HG02943 (cell line): ENCODE measurements around the gene CRTAC1.

Source experiments
- ATAC-seq: cut with Tn5 transposase; IDR thresholded peaks from one replicate; pipeline ENCODE4 v1.9.1; 2021; ENCODE audit warnings: mild to moderate bottlenecking, low read depth, moderate library complexity; ENCODE audit not compliant: unreplicated experiment

CRTAC1 gene

DNA sequence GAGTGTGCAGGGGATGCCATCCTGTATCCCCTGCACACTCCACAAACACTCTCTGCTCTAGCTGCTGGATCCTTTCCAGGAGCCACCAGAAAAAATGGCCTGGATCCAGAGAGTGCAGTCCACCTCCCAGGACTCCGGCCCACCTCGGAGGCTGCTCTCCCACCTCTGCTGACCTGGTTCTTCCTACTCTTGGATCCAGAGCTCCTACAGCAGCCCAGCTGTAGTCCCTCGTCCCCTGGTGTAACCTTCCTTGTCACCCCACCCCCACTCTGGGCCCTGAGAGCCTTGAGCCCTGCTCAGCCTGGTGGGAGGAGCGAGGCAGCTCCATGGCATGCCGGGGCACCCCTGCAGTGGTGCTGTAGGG lies 126.4 kb downstream of the CRTAC1 start:
- ATAC-seq: no peak

GRCh38 chr10:97903128-97904017 lies 127.0 kb downstream of the CRTAC1 start:
- ATAC-seq: no peak

GRCh38 chr10:97901381-97901780 lies 129.0 kb downstream of the CRTAC1 start:
- no peak for ATAC-seq

GRCh38 chr10:97898429-97898828 lies 132.0 kb downstream of the CRTAC1 start:
- ATAC-seq: no peak

GRCh38 chr10:97896756-97897358 lies 133.6 kb downstream of the CRTAC1 start:
- ATAC-seq: no peak

GRCh38 chr10:97895915-97896314 lies 134.5 kb downstream of the CRTAC1 start:
- ATAC-seq: no peak

GRCh38 chr10:97895084-97895483 lies 135.3 kb downstream of the CRTAC1 start:
- no peak for ATAC-seq

DNA sequence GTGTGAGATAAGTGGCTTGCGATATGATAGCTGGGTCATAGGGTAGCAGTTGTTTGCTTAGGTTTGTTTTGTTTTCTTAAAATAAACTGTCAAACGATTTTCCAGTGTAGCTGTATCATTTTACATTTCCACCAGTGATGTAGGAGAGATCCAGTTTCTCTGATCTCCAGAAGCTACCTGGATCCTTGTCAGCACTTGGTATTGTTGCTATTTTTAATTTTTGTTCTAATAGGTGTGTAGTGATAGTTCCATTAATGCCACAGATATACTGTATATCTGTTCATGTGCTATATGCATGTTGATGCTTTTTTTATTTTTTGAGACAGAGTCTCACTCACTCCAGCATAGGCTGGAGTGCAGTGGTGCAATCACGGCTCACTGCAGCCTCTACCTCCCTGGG lies 136.3 kb downstream of the CRTAC1 start:
- ATAC-seq: no peak

- ATAC-seq: no peak
These were observed 137.5 kb downstream of the CRTAC1 start for GRCh38 chr10:97892939-97893338.

DNA sequence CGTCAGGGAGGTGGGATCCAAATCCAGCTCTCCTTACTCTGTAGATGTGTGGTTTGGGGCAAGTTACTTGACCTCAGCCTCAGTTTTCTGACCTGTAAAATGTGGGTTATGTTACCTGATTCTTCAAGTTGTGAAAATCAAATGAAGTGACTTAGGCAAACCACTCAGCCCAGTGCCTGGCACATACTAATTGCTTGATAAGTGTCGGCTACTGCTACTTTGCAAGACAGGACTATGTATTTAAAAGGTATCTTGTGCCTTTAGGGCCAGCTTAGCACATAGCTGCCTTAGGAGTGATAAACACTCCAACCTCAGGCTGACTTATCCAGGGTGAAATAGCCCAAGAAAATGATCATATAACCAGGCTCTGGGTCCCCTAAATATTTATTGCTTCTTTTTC lies 137.9 kb downstream of the CRTAC1 start:
- ATAC-seq: no peak

DNA sequence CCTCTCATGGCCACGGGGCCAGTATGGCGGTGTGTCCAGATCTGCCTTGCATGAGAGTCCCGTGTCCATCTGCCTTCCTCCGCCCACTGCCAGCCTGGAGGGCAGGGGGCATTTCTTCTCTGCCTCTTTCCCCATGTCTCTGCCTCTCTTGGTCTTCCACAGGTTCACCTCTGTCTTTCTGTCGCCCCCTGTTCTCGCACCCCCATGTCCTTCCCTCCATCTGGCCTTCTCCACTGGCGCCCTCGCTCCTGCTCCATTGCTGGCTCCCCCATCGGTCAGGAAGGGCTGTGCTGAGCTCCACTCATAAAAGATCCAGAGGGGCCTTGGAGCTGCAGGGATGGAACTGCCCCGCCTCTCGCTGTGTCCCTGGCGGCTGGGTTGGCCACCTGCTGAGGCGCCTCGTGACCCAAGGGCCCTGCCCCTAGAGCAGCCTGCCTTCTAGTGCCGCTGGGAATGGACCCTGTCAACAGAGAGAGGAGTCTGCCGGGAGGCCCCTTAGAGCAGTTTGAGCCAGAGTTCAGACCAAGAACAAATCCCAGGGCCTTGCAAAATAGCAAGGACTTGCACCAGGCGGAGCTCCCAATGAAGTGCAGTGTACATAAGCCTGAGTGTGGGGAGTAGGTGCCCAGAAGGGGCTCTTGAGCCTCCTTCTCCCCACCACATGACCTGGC lies 138.8 kb downstream of the CRTAC1 start:
- no peak for ATAC-seq

DNA sequence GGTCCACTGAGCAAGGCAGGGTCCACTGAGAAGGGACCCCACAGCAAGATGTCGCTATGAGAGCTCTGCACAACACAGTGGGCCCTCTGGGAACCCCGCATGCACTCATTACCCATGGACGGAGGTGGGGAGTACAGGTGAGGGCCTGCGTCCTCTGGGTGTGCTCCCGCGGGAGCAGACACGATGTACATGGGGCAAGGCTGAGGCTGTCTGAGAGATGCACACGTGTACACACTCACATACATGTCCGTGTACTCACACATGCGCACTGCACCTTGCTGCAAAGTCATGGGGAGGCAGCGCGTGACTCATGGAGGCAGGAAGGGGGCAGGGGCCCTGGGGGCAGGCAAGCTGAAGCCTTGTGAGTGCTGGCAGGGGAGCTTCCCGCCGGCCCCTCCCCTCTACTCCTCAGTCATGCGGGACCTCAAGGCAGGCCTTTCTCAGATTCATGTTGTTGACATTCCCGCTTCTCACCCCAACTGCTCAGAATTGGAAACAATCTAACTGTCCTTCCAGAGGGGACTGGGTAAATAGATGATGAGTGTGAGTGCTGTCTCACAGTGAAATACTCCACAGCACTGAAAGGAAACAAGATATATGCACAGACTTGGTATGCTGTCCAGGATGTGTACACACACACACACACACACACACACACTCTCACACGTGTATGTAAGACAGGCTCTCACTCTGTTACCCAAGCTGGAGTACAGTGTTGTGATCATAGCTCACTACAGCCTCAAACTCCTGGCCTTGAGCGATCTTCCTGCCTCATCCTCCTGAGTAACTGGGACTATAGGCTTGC lies 140.8 kb downstream of the CRTAC1 start:
- ATAC-seq: no peak

- no peak for ATAC-seq
These were observed 141.7 kb downstream of the CRTAC1 start for GRCh38 chr10:97888641-97889262.

DNA sequence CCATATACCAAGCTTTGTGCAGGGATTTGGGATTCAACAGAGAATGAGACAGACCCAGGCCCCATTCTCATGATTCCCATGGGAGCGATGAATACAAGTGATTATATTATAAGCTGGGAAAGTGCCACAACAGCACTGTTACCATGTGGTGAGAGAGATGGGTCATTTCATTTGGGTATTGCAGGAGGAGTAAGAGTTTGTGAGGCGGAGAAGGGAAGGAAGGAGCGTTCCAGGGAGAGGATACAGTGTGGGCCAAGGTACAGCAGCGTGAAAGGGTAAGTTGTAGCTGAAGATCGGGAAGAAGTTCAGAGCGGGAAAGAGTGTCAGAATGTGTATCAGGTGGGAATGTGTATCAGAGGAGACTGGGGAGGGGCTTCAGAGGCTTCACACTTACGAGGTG lies 142.3 kb downstream of the CRTAC1 start:
- no peak for ATAC-seq

DNA sequence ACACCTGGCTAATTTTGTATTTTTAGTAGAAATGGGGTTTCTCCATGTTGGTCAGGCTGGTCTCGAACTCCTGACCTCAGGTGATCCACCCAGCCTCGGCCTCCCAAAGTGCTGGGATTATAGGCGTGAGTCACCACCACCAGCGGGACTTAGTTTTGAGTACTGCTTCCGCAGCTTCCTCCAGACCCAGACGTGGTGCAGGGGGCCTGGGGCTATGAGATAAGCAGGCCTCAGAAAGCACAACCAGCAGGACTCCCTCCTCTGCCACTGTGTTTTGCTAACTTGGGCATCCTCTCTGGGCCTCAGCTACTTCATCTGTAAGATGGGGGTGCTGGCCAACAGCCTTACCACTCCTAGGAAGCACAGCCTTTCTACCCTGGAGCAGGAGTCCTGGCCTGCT lies 143.0 kb downstream of the CRTAC1 start:
- ATAC-seq: no peak

DNA sequence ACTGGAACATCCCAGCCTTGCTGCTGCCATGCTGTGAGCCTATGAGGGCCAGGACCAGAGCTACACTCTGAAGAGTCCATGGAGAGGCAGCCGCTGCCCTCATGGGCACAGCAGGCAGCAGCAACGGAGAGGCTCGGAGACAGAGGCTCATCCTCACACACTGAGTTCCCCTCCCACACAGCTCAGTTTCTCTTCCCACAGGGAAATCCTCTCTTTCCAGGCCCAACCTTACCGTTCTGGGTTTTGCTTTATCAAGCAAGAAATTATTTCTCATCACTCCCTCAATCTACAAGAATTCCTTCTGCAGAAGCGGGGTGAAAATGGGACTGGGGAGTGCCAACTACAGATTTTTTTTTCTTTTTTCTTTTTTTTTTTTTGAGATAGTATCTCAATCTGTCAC lies 144.1 kb downstream of the CRTAC1 start:
- ATAC-seq: no peak

GRCh38 chr10:97883092-97883485 lies 147.3 kb downstream of the CRTAC1 start:
- ATAC-seq: no peak

- no peak for ATAC-seq
These were observed 148.0 kb downstream of the CRTAC1 start for GRCh38 chr10:97882142-97883091.

- no peak for ATAC-seq
These were observed 150.3 kb downstream of the CRTAC1 start for GRCh38 chr10:97880109-97880508.
